T-helper 1 cell treated with Interleukin-12 subunit alpha and Interleukin-12 subunit beta and Interleukin-4 antibody, amounts not matched to agents 30 ng/mL and 1 ng/mL, for 36 hours (primary cell): Measurements from ENCODE around the gene GPR150. TPM values are rescaled to one million over a fixed set of nuclear protein-coding genes. Genes with fewer than 3 reads are reported as not detected.

Experiments used
- intact Hi-C: fragments of 100-400 bp; cut with micrococcal nuclease; formaldehyde crosslinking; loops from one replicate; pipeline ENCODE4 v1.15.1; 2024
- total RNA-seq: library from RNA; stranded (reverse); gene quantifications from 2 replicates; pipeline ENCODE4 v1.2.3, GENCODE V29; 2022

The GPR150 gene
- total RNA-seq, 1 donor from 2014 or later = 0.54 TPM

DNA sequence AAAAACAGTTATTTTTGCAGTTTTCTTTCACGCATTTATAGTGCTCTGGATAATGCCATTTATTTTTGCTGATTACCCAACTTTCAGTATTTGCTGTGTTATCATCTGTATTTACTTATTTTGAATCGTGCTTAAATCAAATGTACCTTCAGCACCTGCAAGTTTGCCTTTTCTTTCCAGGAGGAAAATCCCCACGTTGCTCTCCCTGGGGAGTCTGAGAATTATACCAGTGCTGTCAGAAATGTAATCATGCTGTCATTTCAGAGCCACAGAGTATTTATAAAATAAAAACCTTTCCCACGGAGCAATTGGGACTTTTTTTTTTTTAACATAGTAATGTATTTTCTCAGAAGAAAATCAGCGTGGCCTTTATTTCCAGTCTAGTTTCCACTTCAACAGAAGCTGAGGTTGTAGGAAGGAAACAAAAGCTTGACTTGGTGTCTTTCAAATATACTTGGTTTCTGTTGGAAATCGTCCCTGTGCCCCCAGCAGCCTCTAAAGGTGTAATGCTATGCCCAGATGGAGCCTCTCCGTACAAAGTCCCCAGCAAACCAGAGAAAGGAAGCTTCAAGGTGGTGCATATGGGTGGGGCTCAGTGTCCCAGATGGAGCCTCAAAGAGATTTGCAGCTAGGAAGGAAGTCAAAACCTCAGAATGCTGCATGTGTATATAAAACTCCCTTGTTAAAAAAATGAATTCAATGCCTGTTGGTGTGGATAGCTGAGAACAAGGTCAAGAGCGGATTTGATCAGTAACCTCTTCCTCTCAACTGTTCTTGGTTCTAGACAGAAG lies 2.1 kb downstream of the GPR150 start:
- intact Hi-C loops = loop anchor here (1.0 to 10.0 kb wide), 9 partner anchors 10 to 1507 kb away; partner anchors contain the start of genes ARSK and ELL2

DNA sequence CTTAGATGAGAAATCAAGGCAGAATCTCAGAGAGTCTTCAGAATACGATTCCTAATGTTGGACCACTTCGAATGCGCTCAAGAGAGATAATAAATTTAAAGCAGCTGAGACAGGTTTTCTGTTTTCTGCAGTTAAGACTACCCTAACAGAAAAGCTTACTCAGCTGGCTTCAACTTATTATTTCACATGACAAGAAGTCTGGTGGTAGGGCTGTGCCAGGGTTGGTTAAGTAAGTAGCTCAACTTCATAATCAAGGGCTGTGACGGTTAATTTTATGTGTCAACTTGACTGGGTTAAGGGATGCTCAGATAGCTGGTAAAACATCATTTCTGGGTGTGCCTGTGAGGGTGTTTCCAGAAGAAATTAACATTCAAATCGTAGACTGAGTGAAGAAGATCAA lies 3.8 kb downstream of the GPR150 start:
- intact Hi-C loops = loop anchor here (5.0 to 10.0 kb wide), 3 partner anchors 656 to 1509 kb away; a partner anchor contains a TSS

DNA sequence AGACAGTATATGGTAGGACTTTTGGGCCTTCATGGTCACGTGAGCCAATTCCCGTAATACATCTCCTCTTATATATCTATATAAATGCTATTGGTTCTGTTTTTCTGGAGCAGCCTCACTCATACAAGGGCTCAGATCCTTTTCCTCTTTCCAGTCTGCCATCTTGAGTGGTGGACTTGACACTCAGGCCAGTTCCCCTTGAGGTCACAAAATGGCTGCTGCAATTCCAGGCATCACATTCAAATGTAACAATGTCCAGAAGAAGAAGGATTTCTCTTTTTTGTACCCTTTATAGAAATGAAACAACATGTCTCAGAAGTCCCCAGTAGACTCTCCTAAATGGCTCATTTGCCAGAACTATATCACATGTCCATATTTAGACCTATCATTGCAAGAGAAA lies 4.5 kb downstream of the GPR150 start:
- intact Hi-C loops = loop anchor here (5.0 to 10.0 kb wide), 3 partner anchors 657 to 1510 kb away; a partner anchor contains a TSS

DNA sequence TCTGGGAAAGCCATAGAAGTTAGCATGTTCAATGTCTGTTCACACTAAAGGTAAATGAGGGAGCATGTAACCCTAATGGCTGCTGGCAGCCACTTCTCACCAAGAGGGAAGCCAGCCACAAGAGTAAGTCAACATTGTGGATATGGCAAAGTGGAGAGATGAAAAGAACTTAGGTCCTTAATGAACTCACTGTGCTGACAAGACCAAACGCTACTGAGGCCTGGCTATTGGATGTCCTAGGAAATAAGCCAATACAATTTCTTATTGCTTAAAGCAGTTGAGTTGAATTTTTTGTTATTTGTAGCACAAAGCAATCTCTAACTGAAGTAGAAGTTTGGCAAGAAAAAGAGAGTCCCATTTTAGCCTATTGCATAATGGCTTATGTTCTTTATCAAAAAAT lies 6.8 kb downstream of the GPR150 start:
- intact Hi-C loops = loop anchor here (10.0 kb wide), 1 partner anchor 1512 kb away; a partner anchor contains a TSS

DNA sequence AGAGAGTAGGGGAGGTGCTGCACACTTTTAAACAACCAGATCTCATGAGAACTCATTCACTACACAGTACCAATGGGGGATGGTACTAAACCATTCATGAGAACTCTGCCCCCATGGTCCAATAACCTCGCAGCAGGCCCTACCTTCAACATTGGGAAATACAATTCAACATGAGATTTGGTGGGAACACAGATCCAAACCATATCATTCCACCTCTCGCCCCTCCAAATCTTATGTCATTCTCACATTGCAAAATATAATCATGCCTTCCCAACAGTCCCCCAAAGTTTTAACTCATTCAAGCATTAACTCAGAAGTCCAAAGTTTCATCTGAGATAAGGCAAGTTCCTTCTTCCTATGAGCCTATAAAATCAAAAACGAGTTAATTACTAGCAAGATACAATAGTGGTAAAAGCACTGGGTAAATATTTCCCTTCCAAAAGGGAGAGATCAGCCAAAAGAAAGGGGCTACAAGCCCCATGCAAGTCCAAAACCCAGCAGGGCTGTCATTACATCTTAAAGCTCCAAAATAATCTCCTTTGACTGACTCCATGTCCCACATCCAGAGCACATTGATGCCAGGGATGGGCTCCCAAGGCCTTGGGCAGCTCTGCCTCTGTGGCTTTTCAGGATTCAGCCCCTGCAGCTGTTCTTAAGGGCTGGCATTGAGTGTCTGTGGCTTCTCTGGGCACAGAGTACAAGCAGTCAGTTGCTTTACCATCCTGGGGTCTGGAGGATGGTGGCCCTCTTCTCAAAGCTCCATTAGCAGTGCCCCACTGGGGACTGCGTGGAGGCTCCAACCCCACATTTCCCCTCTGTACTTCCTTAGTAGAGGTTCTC lies 8.3 kb downstream of the GPR150 start:
- intact Hi-C loops = loop anchor here (10.0 kb wide), 1 partner anchor 1513 kb away; a partner anchor contains a TSS

DNA sequence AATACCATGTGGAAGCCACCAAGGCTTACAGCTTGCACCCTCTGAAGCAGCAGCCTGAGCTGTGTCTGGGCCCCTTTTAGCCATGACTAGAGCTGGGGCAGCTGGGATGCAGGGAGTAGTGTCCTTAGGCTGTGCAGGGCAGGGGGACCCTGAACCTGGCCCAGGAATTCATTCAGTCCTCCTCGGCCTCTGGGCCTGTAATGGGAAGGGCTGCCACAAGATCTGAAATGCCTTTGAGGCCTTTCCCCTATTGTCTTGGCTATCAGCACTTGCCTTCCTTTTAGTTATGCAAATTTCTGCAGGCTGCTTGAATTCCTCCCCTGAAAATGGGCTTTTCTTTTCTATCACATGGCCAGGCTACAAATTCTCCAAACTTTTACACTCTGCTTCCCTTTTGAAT lies 9.0 kb downstream of the GPR150 start:
- intact Hi-C loops = loop anchor here (10.0 kb wide), 1 partner anchor 1514 kb away; a partner anchor contains a TSS

DNA sequence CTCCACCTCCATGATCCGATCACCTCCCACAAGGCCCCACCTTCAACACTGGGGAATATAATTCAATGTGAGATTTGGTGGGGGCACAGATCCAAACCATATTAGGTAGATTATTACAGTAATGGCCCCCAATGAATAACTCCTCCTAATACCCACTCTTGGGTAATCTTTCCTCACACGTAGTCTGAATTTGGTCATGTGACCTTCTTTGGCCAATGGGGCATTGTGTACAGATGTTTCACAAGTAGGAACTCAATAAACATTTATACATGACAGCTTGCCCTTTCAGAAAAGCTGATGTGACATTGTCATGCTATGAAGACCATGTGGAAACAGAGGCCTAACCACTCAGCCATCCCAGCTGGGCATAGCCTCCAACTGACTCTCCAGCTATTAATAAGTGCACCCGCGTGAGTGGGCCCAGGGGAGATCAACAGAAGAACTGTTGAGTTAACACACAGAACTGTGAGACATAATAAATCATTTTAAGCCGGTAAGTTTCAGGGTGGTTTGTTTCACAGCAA lies 10.6 kb downstream of the GPR150 start:
- intact Hi-C loops = loop anchor here (5.0 kb wide), 1 partner anchor 1552 kb away; the partner anchor contains the start of gene RIOK2

DNA sequence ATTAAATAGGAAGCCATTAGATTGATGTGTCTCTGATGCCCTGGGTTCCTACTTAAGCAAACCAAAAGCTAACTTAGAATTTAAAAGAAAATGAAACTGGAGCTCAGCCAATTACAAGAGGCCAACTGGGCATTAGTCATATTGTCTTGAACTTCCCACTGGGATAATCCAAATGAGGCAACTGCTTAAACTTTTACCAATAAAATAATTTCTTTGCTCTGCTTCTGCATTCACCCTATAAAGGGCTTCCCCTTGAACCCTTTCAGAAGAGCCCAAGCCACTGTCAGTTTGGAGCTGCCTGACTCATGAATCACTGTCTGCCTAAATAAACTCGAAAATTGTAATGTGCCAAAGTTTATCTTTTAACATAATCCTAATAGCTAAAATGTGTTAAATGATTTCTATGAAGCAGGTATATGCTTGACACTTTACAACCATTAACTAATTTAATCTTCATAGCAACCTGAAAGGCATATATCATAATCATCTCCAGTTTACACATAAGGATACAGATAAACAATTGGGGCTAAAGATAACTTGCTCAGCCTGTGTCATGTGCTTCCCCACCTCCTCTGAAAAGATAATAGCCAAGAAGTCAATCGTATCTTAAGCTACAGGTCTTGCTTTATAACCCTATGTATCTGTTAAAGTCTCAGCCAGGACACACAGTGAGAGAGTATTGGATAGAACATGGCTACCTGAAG lies 11.5 kb downstream of the GPR150 start:
- intact Hi-C loops = loop anchor here (5.0 kb wide), 1 partner anchor 1551 kb away; the partner anchor contains the start of gene RIOK2

DNA sequence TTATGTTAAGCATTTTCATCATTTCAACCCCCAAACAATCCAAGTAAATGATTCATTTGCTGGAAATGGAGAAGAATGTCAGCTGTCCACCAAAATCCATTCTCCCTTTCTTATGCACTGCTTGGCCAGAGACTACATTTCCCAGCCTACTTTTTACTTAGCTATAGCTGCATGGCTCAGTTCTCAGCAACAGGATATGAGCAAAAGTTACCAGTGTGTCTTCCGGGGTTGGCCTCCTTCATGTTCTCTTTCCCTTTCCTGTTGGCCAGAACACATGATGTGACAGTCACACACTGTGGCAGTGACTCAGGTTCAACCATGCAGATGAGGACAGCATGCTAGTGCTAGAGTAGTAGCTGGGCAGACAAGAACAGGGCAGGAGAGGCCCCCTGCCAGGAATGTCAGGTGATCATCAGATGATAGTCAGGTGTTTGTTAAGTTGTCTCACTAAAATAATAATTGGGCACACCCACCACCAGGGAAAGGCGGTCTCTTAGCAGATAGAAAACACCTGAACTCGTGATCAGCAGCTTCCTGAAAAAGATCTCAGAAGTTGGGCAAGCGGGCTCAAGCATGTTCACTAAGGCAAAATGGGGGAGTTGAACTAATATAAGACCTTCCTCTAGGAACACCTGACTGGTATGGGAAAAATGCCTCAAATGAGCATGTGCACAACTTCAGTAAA lies 12.2 kb downstream of the GPR150 start:
- intact Hi-C loops = loop anchor here (1.0 to 5.0 kb wide), 5 partner anchors 10 to 1550 kb away; partner anchors contain the start of genes ARSK, RFESD and RIOK2

DNA sequence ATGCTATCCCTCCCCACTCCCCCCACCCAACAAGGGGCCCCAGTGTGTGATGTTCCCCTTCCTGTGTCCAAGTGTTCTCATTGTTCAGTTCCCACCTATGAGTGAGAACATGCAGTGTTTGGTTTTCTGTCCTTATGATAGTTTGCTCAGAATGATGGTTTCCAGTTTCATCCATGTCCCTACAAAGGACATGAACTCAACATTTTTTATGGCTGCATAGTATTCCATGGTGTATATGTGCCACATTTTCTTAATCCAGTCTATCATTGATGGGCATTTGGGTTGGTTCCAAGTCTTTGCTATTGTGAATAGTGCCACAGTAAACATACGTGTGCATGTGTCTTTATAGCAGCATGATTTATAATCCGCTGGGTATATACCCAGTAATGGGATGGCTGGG lies 13.1 kb downstream of the GPR150 start:
- intact Hi-C loops = loop anchor here (1.0 to 5.0 kb wide), 5 partner anchors 11 to 1549 kb away; partner anchors contain the start of genes ARSK, RFESD and RIOK2

DNA sequence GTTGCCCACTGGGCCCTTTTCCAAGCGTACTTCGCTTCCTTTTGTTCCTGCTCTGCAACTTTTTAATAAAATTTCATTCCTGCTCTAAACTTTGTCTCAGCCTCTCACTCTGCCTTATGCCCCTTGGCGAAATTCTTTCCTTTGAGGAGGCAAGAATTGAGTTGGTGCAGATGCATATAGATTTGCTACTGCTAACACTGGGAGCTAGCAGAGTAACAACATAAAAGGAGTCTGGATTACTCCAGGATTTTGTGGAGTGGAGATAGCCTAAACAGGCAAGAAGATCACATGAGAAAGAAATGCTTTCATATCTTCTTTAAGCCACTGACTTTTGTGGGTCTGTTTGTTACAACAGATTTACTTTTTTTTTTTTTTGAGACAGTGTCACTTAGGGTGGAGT lies 13.8 kb downstream of the GPR150 start:
- intact Hi-C loops = loop anchor here (5.0 kb wide), 1 partner anchor 1549 kb away; the partner anchor contains the start of gene RIOK2

DNA sequence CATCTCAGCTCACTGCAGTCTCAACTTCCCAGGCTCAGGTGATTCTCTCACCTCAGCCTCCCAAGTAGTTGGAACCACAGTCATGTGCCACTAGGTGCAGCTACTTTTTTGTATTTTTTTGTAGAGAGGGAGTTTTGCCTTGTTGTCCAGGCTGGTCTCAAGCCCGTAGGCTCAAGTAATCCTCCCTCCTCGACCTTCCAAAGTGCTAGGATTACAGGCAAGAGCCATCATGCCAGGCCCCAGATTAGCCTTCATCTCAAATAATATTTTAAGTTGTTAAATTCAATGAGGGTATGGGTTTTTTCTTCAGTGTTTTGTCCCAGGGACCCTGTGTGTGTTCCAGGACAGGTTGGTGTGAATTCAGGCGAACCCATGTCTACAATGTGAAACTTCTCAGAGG lies 14.2 kb downstream of the GPR150 start:
- intact Hi-C loops = loop anchor here (5.0 kb wide), 1 partner anchor 1548 kb away; the partner anchor contains the start of gene RIOK2

DNA sequence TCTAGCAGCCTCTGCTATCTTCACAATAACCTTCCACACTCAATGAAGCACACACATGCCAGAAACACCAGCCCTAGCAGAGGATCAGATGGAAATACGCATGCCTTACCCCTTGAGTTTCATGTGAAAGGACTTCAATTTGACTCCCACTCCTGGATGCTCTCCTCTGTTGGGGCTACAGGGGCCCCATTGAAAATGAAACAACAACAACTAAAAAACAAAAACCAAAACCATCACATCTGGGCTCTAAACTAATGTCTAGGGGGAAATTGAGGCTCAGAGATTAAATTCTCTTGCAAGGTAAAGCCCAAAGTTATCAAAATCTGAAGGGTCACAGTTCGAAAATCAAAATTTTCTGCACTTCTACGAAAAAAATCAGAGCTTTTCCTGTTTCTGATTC lies 18.7 kb downstream of the GPR150 start:
- intact Hi-C loops = no loop called here

DNA sequence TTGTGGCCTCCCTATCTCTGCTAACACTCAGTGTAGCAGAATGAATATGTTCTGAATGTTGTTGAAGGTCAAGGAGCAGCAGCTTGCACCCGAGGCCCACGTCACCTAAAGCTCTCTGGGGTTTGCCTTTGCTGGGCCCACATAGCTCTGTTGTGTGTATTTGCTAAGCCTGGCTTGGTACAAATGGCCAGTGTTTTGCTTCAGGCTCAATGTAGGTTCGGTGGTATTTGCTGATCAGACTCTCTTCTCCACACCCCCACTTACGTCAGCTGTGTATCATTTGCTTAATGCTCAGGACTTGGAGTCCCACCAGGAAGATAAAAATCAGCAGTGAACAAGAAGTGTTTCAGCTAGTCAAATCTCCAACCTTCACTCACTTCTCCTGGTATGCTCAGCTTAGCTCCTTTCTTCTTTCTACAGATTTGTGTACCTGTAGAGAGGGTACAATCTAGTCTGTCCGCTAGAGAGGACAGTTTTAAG lies 21.9 kb downstream of the GPR150 start:
- intact Hi-C loops = loop anchor here (10.0 kb wide), 4 partner anchors 693 to 1293 kb away; partner anchors contain the start of genes ERAP2 and LNPEP

DNA sequence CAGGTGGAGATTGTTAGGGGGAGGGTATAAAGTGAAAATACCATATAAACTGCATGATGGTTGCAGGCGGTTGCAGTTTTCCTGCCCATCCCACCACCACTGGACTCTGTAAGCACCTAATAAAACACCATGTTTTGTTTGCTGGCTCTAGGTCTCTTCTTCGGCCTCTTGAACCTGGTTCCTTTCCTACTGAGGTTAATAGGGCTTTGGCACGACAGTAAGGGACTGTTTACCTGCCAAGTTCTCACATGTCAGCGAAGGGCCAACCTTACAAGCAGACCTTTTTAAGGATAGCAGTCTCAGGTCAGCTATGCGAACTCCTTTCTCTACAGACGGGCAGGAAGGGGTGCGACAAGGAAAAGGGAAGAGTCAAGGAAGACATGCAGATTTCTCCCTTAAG lies 23.3 kb downstream of the GPR150 start:
- intact Hi-C loops = loop anchor here (10.0 kb wide), 4 partner anchors 692 to 1292 kb away; partner anchors contain the start of genes ERAP2 and LNPEP

DNA sequence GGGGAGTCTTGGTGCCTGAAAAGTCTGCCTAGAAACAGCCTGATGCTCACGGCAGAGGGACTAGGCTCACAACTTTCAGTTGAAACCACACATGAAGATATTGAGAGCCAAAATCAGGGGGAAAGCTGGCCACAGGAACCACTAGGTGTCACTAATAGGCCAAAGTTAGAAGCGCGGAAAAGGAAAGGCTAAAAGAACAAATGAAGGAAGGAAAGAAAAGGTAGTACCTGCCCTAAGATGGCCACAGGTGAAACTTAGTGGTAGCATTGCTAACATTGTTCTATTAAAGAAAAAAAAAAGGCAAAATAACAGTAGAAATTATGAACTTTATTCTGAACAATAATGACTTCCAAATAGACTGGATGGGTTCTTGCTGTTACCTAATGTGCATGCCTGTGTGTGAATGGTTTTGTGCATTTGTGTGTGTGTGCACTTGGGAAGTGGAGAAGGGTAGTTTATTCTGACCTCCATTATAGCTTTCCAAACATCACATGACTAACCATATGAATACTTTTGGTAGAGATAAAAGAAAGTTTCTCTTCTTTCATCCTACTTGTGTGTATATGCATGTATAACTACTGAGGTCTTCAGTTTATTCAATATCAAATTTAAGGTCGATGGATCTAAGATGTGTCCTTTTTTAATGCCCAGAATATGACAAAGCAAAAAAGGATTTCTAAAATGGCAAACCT lies 24.6 kb downstream of the GPR150 start:
- intact Hi-C loops = loop anchor here (1.0 to 10.0 kb wide), 10 partner anchors 23 to 1290 kb away; partner anchors contain the start of genes CAST, ERAP2 and LNPEP

DNA sequence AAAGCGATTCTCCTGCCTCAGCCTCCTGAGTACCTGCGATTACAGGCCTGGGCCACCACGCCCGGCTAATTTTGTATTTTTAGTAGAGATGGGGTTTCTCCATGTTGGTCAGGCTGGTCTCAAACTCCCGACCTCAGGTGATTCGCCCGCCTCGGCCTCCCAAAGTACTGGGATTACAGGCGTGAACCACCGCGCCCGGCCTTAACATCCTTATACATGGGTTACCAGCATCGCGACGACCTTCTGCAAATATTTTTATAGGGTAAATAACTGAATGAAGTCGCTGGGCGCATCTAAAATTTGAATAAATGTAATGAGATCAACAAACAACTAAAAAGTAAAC lies 26.3 kb downstream of the GPR150 start:
- intact Hi-C loops = loop anchor here (1.0 to 10.0 kb wide), 12 partner anchors 14 to 1537 kb away; partner anchors contain the start of genes ERAP2, LNPEP, RIOK2 and SKIC3

DNA sequence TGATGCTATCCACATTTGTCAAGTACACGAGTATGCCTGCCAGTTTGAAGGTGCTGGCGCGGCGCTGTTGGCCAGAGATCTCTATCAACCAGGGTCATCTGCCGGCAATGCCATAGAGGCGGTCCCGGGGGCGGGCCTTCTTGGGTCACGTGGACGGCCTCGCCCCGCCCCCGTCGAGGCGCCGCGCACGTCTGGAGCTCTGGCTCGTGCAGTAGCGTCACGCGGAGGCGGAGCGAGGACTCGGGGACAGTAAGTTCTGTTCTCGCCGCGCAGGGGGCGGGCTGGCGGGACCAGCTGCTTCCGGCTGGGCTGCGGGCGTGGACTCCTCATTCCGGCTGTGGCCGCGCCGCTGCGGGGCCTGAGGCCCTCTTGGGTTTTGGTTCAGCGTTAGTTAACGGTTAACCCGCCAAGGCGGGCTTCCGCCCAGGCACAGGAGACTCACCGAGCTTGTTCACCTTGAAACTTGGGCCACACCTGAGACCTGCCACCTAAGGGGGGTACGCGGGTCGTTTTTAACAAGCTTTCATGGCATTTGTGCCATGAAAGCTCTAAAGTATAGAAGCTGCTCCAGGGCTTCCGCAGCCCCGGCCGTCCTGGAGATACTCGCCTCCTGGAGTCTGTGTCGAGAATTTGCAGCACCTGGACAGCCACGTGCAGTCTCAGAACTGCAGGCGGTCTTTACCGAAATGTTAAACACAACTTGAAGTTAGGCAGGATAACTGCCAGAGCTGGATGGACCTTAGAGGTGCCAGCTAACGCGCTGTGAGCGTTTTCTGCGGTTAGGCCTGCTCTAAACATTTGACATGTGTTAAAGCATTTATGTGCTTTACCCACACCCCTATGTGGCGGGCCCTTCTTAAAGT lies 26.9 kb downstream of the GPR150 start, which contains the start of gene RFESD:
Gene RFESD, plus strand, starts transcription at position 209 of the 863 bp plus-strand sequence. CDS start 5,495 bp downstream, outside the sequence.
- intact Hi-C loops = loop anchor here (1.0 to 10.0 kb wide), 13 partner anchors 14 to 1536 kb away; partner anchors contain the start of genes ERAP2, LNPEP, RIOK2 and SKIC3
